Left ventricle myocardium inferior (tissue), 1 donor: ENCODE results near the gene GRIK4. TPM values are rescaled to one million over a fixed set of nuclear protein-coding genes. Genes with fewer than 3 reads are reported as not detected.

ENCODE experiments used
- DNase-seq: peaks from one replicate; pipeline ENCODE4 v3.0.0-alpha.2; 2020
- H3K27ac ChIP-seq: fragments of 200-600 bp; replicated peaks from 2 replicates; pipeline ENCODE4 v1.8.0; 2021
- H3K27me3 ChIP-seq: fragments of 200-600 bp; 2 replicates; pipeline ENCODE4 v1.8.0; 2021; ENCODE audit warnings: low read depth
- H3K36me3 ChIP-seq: fragments of 200-600 bp; 2 replicates; pipeline ENCODE4 v1.8.0; 2021
- H3K4me1 ChIP-seq: fragments of 200-600 bp; 2 replicates; pipeline ENCODE4 v1.8.0; 2021
- H3K4me3 ChIP-seq: fragments of 200-600 bp; 2 replicates; pipeline ENCODE4 v1.8.0; 2021; ENCODE audit warnings: mild to moderate bottlenecking, moderate library complexity
- H3K9me3 ChIP-seq: fragments of 200-600 bp; replicated peaks from 2 replicates; pipeline ENCODE4 v1.8.0; 2021
- intact Hi-C: fragments of 100-400 bp; cut with micrococcal nuclease; formaldehyde crosslinking; loops from one replicate; pipeline ENCODE4 v1.11.0; 2022
- total RNA-seq: library from RNA; stranded (reverse); fragmentation: NEBNext Ultra II Directional; extraction: Animal tissue kit (Norgen Biotek cat#: 25700); gene quantifications from one replicate; pipeline ENCODE4 v1.2.1, GENCODE V29; 2021
- TF ChIP-seq, protein P1 (sequence below): fragments of 200-600 bp; IDR thresholded peaks from 2 replicates; pipeline ENCODE4 v1.8.0; 2021; ENCODE audit warnings: antibody characterized with exemption, mild to moderate bottlenecking, borderline replicate concordance
- donor health status: DM: no; HTN: yes; CAD: no; lungs with severe emphysema.

The GRIK4 gene
- total RNA-seq, 1 donor from 2014 or later = 0.16 TPM

DNA sequence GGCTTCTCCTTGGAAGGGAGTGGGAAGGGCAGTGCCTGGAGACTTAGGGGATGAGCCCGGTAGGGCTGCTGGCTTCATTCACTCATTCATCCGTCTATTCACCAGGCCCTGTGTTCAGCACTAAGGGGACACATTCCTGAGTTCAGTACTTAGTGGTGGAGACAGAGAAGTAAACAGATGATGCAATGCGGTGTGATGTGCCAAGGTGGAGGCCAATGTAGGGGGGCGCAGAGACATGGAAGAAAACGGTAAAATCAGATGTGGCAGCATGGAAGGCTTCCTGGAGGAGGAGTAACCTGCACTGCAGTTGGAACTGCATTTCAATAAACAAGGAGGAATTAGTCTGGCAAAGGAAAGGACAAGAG lies 21.3 kb downstream of the GRIK4 start:
- peaks cover 52% of the 10 kb centered on the region for H3K27me3 ChIP-seq
- DNase-seq = no peak
- intact Hi-C loops = no loop called here
- H3K27ac ChIP-seq = no peak overlapping the region
- TF ChIP-seq, protein P1, sequence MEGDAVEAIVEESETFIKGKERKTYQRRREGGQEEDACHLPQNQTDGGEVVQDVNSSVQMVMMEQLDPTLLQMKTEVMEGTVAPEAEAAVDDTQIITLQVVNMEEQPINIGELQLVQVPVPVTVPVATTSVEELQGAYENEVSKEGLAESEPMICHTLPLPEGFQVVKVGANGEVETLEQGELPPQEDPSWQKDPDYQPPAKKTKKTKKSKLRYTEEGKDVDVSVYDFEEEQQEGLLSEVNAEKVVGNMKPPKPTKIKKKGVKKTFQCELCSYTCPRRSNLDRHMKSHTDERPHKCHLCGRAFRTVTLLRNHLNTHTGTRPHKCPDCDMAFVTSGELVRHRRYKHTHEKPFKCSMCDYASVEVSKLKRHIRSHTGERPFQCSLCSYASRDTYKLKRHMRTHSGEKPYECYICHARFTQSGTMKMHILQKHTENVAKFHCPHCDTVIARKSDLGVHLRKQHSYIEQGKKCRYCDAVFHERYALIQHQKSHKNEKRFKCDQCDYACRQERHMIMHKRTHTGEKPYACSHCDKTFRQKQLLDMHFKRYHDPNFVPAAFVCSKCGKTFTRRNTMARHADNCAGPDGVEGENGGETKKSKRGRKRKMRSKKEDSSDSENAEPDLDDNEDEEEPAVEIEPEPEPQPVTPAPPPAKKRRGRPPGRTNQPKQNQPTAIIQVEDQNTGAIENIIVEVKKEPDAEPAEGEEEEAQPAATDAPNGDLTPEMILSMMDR = no peak
- H3K9me3 ChIP-seq = no peaks in the 10 kb centered on the region
- no peak overlapping the region for H3K4me3 ChIP-seq
- peaks cover 11% of the 10 kb centered on the region for H3K4me1 ChIP-seq
- no peaks in the 10 kb centered on the region for H3K36me3 ChIP-seq

DNA sequence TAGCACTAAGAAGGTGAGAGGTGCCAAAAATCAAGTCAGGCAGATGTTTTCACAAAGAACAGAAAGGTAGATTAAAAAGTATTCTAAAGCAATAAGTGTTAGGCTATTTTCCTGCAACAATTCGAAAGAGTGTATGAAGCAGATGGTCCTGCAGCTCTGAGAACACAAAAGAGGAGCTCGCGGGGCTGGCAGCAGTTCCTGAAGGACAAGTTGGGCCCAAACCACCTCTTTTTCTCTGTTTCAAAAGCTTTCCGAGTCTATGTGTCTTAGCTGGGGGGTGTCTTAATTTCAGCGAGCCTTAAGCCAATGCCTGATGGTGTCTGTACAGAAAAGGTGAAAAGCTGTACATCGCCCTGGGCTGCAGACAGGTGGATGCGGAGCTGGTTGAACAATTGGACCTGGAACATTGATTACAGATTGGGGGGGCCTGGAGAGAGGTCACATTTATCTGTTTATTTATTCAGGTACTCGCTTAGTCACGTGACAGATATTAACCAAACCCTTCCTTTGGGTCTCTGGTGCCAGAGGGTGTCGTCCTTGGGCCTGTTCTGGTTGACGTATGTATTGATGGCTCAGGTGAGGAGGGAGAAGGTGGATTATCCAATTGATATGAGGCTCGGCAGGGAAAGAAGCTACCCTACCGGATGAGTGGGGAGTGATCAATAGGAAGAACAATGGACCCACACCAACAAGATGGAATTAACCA lies 24.7 kb downstream of the GRIK4 start:
- TF ChIP-seq, protein P1 = no peak
- peaks cover 23% of the 10 kb centered on the region for H3K4me1 ChIP-seq
- peaks cover 29% of the 10 kb centered on the region for H3K27me3 ChIP-seq
- DNase-seq = no peak
- intact Hi-C loops = no loop called here
- no peak overlapping the region for H3K27ac ChIP-seq
- H3K4me3 ChIP-seq = no peak overlapping the region
- no peaks in the 10 kb centered on the region for H3K36me3 ChIP-seq
- no peaks in the 10 kb centered on the region for H3K9me3 ChIP-seq

DNA sequence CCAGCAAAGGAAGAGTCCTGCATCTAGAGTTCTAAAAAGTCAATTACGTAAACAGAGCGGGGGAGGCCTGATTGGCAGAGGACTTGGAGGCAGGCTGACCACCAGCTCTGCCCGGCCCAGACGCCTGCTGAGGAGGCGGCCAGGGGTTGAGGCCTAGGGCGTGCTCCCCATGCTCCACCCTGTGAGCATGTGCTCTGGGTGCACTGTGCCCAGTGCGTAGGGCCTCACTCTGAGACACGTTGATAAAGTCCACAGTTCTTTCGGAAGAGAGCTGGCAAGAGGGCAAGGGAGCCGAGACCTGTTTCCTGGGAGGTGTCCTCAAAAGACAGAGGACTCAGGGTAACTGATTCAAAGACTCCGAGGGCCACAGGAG lies 25.2 kb downstream of the GRIK4 start:
- Histone ChIP-seq H3K27me3 (peaks cover 23% of the 10 kb centered on the region), H3K4me1 (peaks cover 23% of the 10 kb centered on the region), H3K27ac (no peak overlapping the region), H3K9me3 (peaks cover 4% of the 10 kb centered on the region), H3K4me3 (no peak overlapping the region), H3K36me3 (no peaks in the 10 kb centered on the region)
- intact Hi-C loops = no loop called here
- TF ChIP-seq, protein P1 = no peak
- no peak for DNase-seq

DNA sequence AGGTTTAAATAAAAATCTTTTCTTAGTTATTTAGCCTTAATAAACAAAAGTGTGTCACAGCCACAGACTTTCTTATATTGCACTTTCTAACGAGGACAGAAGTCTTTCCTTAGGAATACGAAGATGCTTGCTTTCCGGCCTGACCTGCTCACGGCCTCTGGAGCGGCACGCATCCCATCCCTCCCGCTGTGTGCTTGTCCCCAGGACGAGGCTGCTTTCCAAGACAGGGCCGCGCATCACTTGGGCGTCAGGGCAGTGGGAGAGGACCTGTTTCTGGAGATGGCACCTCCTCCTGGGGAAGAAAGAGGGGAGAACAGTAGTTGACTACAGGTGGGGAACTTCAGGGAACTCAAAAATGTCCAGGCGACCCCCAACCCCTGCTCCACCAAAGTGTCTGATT lies 26.4 kb downstream of the GRIK4 start:
- H3K4me1 ChIP-seq = peaks cover 13% of the 10 kb centered on the region

DNA sequence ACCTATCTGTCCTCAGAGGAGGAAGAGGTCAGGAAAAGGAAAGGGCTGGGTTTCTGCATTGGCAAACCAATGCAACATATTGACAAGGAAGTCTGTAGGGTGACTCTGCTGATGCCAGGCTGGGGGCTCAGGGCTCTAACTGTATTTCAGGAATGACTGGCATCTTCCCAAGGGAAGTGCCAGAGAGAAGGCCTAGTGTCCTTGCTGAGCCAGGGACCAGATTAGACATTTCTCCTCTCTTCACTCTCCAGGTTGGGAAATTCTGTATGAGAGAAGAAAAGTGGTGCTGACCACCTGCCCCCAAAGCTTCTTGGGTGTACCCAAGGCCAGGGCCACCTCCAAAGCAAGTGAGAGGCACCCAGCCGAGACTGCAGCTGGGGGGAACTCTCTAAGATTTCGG lies 27.2 kb downstream of the GRIK4 start:
- Histone ChIP-seq H3K36me3 (no peaks in the 10 kb centered on the region), H3K9me3 (peaks cover 10% of the 10 kb centered on the region), H3K4me3 (no peak overlapping the region), H3K27ac (no peak overlapping the region), H3K4me1 (peaks cover 17% of the 10 kb centered on the region), H3K27me3 (peaks cover 5% of the 10 kb centered on the region)
- no peak for DNase-seq
- intact Hi-C loops = no loop called here
- TF ChIP-seq, protein P1 = no peak

More for the DNA sequence above, 26.4 kb downstream of the GRIK4 start:
- Histone ChIP-seq H3K27me3 (peaks cover 11% of the 10 kb centered on the region), H3K27ac (no peak overlapping the region), H3K36me3 (no peaks in the 10 kb centered on the region), H3K4me3 (no peak overlapping the region), H3K9me3 (peaks cover 10% of the 10 kb centered on the region)
- no peak for DNase-seq
- intact Hi-C loops = no loop called here
- TF ChIP-seq, protein P1 = no peak
